GM21515 (cell line): ENCODE results near the gene VRTN.

Experiments
- ATAC-seq: cut with Tn5 transposase; IDR thresholded peaks from one replicate; pipeline ENCODE4 v1.9.1; 2021; ENCODE audit not compliant: unreplicated experiment

VRTN gene

DNA sequence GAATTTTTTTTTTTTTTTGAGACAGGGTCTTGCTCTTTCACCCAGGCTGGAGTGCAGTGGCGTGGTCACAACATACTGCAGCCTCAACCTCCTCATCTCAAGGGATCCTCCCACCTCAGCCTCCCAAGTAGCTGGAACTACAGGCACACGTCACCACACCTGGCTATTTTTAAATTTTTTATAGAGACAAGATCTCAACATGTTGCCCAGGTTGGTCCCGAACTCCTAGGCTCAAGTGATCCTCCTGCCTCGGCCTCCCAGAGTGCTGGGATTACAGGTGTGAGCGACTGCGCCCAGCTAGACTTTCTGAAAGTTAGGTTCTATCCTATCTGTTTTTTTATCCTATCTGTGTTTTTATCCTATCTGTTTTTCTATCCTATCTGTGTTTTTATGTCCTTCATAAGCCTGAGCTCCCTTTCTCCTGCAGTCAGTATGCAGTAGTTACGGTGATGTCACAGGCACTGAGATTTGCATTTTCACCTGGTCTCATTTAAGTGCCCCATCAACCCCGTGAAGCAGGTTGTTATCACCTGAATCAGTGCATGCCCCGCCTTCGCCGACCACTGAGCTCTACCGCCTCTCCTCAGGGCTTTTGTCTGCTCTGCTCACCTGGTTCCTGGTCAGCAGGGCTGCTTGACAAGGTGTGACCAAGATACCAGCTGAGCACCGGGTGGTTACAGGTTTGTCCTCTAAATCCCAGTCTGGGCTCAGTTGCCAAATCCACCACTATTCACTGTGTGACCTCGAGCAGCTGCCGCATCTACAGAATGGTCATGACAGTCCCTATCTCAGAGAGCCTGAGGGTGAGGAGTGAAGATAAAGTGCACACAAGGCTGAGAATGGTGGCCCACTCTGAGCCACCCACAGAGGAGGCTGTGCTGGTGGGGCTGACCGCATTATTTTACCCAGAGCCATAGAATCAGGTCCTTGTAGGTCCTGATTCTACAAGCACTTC is 44.6 kb downstream of the VRTN start:
- no peak for ATAC-seq

DNA sequence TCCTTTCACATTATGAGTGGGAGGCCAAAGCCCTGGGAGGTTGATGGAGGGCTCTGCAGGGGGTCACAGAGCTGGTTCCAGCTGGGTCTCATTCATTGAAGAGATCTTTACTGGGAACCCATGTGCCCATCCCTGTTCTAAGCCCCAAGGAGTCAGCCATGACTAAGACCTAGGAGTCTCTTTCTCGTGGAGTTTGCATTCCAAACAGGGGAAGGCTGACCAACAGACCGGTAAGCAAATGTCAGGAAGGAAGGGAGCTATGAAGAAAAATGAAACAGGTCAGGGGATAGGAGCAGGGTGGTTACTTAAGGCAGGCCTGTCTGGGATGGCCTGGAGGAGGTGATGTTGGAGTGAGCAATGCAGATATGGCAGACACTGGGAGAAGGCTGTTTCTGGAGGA is 46.3 kb downstream of the VRTN start:
- ATAC-seq: no peak

DNA sequence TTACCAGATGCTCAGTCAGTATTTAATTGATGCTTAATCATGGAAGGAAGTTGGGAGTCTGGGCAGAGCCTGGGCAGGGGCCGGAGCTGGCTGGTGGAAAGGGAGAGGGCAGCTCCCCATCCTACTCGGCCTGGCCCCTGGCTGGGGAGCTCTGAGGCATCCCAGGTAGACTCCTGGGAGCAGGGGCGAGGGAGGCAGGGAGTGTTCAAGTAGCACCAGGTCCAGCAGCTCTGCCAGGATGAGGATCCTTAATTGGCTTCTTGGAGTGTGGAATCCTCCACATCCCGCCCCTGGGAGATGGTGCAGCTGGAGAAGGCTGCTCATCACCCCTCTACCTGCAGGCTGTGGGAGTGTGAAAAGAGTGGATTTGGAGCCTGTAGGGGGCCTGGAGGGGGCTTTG is 46.8 kb downstream of the VRTN start:
- no peak for ATAC-seq

DNA sequence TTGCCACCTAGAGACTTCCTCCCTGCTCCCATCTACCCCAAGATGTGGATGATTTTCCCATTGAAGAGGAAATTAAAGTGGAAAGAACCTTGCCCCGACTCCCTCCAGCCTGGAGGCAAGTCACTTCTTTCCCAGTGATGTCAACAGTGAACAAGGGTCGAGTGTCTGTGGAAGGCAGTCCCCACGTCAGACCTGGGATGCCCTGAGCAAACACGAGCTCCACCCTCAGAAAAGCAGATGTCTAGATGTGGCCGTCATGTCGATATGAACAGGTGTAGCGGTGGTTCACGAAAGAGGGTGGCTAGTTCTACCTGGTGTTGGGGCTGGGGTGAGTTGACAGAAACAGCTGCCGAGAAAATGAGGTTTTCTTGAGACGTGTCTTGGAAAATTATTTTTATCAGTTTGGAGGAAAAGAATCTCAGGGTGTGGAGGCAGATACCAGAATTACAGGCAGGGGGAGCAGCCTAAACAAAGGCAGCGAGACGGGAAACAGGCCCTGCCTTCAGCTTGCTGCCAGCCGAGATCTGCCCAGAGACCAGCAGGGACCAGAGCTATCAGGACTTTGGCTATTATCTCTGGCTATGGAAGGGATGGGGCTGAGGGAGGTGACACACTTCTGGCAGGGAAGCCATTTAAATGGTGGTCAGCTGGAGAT is 51.9 kb downstream of the VRTN start:
- ATAC-seq: no peak

DNA sequence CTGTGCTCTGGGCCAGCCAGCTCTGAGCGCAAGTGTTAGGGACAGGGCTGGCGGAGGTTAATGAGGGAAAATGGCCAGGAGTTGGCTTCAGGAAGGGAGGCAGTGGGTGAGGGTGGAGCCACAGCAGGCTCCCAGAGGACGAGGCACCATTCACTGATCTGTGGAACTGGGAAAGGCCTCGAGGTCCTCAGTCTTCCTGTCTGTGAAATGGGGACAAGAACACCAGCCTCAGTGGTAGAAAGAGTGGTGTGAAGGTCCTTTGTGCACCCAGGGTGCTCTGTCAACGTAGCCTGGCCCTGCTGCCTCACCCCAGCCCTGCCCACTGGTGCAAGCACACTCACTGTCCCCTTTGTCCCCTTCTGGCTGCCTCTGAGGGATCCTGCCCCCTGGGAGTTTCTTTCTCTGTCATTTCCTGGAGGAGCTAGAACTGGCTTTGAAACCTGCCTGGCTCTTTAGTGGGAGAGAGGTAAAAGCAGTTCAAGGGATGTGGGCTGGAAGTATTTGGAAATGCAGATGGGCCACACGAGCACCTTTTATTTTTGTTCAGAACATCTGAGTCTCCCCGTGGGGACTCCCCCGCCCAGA is 52.7 kb downstream of the VRTN start:
- ATAC-seq: peak; percentile 8

DNA sequence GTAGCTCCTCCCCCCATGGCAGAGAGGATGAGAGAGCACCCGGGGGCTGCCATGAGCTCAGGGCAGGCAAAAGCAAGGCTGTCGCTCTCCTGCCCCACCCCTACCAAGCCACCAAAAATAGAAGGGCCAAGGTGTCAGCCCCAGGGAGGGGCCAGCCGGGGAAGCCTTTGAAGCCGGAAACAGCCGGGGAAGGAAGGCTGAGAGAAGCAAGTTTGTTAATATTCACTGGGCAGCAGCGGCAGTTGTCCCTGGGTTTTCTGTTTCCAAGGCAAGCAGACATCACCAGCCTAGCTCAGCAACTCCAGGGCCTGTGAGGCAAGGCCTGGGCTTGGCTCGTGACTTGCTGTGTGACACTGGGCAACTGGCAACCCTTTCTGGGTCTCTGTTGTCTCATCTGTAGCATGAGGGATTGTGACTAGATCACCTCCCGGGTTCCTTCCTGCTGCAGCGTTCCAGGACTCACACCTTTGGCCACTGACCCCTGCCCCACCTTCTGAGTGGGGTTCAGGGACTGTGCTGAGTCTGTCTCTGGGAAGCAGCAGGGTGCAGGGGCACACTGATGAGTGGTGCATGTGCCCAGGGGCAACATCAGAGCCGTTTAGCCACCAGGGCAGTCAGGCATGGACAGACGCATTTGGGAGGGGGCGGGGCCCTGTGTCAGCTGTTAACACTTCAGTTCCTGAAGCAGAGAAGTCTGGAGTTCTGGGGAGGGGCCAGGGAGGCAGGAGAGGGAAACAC is 53.4 kb downstream of the VRTN start:
- peak; percentile 80 for ATAC-seq

DNA sequence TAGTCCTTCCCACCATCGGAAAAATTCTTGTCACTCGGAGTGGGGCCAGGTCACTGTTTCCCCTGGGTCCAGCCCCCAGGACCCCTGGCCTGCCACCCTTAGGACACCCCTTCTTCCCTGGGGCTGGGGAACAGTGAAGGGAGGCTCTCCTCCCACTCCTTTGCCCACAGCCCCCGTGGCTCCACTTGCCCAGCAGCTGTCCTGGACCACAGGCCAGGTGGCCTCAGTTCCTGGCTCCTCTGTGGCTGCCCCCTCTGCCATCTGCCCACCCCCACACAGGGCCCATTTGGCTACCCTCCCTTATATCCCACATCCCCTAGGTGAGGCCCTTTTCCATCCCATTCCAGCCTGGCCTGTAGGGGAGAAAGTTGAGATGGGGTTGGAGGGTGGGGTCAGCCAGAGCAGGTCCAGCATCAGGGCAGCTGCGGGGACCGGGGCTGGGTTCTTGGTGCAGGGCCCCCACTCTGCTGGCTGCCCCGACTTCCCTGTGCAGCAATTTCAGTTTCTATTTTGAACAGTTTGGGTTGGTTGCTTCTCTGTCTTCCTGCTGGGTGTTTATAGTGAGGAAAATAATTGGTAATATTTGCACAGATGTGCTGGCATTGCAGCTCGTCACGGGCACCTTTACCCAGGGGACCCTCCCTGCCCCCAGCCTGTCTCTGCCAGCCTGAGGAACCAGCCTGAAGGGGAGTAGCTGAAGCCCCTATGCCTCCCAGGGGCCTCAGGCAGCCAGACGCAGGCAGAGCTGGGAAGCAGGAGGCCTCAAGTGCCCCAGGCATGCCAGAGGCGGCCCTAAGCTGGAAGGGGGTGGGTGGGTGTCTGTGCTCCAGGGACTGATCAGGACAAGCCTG is 54.4 kb downstream of the VRTN start:
- ATAC-seq: no peak

DNA sequence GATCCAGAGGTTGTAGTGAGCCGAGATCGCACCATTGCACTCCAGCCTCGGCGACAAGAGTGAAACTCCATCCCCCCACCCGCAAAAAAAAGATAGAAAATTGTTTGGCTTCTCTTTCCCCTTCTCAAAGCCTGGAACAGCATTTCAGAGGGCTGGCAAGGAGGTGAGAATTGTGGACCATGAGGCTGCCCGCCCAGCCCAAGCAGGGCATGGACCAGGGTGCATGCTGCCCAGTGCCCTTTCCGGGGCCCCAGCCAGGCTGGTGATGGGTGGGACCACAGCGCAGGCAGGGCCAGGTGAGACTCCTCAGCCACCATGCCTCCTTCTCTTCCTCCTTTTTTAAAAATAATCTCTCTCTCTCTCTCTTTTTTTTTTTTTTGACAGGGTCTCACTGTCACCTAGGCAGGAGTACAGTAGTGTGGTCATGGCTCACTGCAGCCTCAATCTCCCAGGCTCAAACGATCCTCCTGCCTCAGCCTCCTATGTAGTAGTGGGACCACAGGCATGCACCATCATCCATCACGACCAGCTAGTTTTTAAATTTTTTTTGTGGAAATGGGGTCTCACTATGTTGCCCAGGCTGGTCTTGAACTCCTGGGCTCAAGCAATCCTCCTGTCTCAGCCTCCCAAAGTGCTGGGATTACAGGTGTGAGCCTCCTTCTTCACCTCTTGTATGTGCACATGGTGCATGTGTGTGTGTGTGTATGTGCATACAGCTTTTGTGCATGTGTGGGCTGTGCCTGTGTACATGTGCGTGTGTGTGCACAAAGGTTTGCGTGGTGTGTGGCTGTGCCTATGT is 55.5 kb downstream of the VRTN start:
- no peak for ATAC-seq

DNA sequence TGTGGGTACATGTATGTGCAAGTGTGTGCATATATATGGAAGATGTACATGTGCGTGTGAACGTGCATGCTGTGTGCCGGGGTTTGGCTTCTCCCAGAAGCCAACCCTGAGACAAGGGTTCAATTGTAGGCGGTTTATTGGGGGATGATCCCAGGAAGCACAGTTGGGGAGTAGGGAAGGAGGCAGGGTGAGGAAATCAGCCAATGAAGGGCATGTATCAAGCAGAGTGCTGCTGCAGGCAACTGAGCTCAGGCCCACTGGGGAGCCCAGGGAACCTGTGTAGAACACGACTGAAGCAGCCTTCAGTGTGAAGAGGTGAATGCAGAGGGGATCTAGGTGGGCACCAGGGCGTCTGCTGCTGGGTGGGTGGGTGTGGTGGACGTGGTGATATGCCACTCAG is 56.2 kb downstream of the VRTN start:
- no peak for ATAC-seq

DNA sequence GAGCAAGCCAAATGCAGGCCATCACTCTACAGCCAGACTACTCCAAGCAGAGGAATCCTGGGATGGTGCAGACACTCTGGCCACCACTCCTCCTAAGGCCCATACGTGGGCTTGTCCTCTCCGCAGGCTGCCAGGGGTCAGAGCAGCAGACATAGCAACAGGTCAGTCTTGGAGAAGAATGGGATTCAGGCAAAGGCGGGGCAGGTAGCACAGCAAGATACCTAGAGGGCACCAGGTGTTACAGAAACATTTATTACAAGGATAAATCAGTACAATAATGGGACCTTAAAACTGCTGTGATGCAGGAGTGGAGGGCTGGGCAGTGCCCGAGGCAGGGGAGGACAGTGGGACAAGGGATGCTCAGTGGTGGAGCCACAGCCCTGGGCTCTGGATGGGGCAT is 57.4 kb downstream of the VRTN start:
- no peak for ATAC-seq

DNA sequence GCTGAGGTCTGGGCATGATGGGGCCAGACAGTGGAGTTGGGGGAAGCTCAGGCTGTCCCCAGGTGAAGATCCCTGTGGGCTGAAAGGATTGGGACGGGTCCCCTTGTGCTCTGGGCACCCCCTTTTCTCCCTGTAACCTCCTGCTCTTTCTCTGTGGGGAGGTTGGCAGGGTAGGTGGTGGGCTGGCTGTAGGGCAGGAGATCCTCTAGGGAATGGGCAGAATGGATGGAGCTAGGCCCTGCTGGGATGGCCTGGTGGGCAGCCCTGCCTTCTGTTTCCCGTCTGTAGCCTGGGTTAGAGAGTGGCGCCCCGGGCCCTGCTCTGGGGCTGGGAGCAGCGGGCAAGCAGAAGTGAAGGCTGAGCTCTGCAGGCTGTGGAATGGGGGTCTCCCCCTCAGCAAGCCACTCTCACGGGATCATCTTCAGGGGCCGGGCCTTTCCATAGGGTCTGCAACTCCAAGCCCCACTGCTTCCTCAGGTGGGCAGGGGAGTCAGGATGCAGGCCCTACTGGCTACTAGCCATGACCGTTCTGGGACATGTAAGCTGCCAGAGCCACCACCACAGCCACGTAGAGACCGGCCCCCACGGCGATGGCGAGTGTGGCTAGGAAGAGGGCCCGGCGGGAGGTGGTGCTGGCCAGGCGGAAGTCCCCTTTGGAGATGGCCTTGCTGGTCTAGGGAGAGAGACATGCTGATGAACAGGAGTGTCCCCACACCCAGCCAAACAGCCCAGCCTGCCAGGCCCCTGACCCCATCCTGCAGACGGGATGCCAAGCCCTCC is 58.9 kb downstream of the VRTN start:
- ATAC-seq: no peak

DNA sequence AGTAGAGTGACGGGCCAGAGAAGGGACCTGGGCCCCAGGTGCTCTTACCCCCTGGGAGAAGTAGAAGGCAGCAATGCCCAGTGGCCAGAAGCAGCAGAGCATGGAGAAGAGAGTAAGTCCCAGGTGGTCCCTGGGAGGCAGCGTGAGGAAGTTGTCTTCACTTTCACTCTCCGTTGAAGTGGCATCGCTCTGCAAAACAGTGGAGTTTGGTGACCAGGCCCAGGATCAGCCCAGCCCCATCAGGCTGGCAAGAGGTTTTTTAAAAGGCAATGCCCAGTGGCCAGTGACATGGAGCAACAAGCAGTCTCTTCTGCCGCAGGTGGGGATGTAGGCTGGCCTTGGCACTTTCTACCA is 59.5 kb downstream of the VRTN start:
- ATAC-seq: no peak

DNA sequence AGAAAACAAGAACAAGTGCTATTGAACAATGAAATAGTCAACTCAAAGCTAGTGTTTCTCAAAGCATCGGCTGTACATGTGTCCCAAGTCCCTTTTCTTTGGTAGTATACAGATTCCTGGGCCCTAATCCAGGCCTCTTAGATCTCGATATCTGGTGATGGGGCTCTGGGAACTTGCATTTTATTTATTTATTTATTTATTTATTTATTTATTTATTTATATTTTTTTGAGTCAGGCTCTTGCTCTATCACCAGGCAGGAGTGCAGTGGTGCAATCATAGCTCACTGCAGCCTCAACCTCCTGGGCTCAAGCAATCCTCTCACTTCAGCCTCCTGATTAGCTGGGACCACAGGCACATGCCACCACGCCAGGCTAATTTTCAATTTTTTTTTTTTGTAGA is 60.6 kb downstream of the VRTN start:
- ATAC-seq: no peak

DNA sequence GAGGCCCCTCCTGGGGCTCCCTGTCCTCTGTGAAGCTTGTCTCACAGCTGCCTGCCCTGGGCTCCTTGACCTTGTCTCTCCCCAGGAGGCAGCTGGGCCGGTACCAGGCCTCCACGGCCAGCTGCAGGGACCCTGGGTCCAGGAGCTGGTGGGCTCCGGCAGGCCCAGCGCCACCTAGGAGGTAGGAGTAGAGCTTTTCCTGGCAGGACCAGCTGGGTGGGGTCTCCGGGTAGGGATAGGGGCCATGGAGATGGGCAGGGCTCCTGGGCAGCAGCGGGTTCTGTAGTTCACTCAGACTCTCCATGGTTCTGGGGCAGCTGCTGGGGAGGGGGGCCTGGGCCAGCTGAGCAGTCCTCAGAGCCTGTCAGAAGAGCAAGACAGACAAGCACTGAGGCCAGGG is 61.2 kb downstream of the VRTN start:
- ATAC-seq: no peak
